ENCODE data around the gene SLC26A4.

DNA sequence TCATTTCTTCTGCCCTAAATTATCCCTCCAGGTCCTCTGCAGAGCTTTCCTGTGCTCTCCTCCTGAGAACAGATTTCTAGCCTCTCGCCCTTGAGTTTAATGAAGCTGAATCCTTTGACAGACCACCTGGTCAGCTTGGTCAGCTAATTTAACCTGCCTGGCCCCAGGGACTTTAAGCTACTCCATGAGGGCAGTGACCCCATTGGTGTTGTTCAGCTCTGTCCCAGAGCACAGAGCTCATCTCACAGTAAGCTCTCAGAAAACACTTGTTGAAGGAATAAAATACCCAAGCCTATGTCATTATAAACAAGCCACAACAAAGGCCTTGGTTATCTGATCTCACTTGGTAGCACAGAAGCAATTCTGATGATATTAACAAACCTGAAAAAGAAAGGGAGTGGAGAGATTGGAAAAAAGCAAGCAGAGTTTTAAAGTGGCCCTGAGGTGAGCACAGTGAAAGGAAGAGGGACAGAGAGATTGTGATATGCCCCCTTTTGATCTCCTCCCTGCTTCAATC lies 24.4 kb downstream of the SLC26A4 start:
- TF ChIP-seq, protein P1, sequence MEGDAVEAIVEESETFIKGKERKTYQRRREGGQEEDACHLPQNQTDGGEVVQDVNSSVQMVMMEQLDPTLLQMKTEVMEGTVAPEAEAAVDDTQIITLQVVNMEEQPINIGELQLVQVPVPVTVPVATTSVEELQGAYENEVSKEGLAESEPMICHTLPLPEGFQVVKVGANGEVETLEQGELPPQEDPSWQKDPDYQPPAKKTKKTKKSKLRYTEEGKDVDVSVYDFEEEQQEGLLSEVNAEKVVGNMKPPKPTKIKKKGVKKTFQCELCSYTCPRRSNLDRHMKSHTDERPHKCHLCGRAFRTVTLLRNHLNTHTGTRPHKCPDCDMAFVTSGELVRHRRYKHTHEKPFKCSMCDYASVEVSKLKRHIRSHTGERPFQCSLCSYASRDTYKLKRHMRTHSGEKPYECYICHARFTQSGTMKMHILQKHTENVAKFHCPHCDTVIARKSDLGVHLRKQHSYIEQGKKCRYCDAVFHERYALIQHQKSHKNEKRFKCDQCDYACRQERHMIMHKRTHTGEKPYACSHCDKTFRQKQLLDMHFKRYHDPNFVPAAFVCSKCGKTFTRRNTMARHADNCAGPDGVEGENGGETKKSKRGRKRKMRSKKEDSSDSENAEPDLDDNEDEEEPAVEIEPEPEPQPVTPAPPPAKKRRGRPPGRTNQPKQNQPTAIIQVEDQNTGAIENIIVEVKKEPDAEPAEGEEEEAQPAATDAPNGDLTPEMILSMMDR (IDR thresholded peaks at IDR 0.05) = no peak
- TF ChIP-seq POLR2A (IDR thresholded peaks at IDR 0.05) = no peak

Data from tibial nerve (tissue), 3 donors.